ENCODE measurements around the gene SIL1.
"Not testable (repeated sequence)": the region's sequence is repeated elsewhere in the genome, so short reads cannot be mapped to it uniquely, and the experiment has no call there.

The SIL1 gene

DNA sequence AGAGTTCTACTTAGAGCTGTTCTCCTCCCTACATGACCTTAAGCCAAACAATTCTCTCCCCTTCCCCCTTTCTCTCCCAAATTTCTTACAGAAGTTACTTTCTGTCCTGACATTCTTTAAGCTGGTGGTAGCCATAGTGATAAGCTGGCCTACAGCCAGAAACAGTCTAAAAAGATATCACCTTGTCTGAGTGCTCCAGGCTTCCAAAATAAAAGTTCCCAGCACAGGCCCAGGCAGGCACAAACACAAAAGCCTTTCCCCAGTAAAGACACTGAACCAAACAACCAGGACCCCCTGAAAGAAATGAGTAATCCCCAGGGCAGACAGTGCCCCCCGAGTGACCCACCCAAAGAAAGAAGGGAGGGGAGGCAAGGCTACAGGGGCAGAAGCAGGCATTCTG is 19.2 kb downstream of the SIL1 start:
- H3K27ac ChIP-seq, result no peak overlapping the region
- TF ChIP-seq, protein P1, sequence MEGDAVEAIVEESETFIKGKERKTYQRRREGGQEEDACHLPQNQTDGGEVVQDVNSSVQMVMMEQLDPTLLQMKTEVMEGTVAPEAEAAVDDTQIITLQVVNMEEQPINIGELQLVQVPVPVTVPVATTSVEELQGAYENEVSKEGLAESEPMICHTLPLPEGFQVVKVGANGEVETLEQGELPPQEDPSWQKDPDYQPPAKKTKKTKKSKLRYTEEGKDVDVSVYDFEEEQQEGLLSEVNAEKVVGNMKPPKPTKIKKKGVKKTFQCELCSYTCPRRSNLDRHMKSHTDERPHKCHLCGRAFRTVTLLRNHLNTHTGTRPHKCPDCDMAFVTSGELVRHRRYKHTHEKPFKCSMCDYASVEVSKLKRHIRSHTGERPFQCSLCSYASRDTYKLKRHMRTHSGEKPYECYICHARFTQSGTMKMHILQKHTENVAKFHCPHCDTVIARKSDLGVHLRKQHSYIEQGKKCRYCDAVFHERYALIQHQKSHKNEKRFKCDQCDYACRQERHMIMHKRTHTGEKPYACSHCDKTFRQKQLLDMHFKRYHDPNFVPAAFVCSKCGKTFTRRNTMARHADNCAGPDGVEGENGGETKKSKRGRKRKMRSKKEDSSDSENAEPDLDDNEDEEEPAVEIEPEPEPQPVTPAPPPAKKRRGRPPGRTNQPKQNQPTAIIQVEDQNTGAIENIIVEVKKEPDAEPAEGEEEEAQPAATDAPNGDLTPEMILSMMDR (IDR thresholded peaks at IDR 0.05), result no peak
- no peaks in the 10 kb centered on the region for H3K36me3 ChIP-seq
- H3K9me3 ChIP-seq, result no peaks in the 10 kb centered on the region
- no peak overlapping the region for H3K4me3 ChIP-seq (ENCODE audit: low read depth in 1 of 2, low read length in 1 of 2)
- H3K4me1 ChIP-seq (ENCODE audit: control insufficient read depth in 1 of 2, insufficient read depth in 1 of 2, low read depth in 1 of 2, low read length in 1 of 2), result peaks cover 14% of the 10 kb centered on the region in 2 experiments
- H3K27me3 ChIP-seq, result no peaks in the 10 kb centered on the region

DNA sequence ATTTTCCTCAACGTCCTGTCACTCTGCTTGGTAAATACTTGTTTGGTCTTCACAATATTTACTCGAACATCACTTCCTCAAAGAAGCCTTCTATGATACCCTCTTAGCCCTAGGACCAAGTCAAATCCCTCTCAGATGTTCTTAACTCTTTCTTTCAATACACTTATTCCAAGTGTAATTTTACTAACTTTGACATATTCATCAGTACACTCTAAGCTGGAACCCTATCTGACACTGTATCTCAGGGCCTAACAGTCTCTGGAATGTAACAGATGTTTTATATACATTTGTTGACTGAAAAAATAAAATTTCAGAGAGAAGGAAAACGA is 19.6 kb downstream of the SIL1 start:
- Histone ChIP-seq H3K4me1 (ENCODE audit: control insufficient read depth in 1 of 2, insufficient read depth in 1 of 2, low read depth in 1 of 2, low read length in 1 of 2) (peaks cover 14% of the 10 kb centered on the region in 2 experiments), H3K27ac (peak overlapping the region; percentile 25), H3K27me3 (no peaks in the 10 kb centered on the region), H3K36me3 (no peaks in the 10 kb centered on the region), H3K9me3 (no peaks in the 10 kb centered on the region), H3K4me3 (ENCODE audit: low read depth in 1 of 2, low read length in 1 of 2) (no peak overlapping the region)
- TF ChIP-seq, protein P1 (IDR thresholded peaks at IDR 0.05), result no peak

GRCh38 chr5:139177809-139178588 is 20.2 kb downstream of the SIL1 start:
- TF ChIP-seq, protein P1 (IDR thresholded peaks at IDR 0.05), result no peak
- Histone ChIP-seq H3K4me1 (ENCODE audit: control insufficient read depth in 1 of 2, insufficient read depth in 1 of 2, low read depth in 1 of 2, low read length in 1 of 2) (peaks cover 14% of the 10 kb centered on the region in 2 experiments), H3K27ac (peak overlapping the region; percentile 25), H3K27me3 (no peaks in the 10 kb centered on the region), H3K9me3 (no peaks in the 10 kb centered on the region), H3K4me3 (ENCODE audit: low read depth in 1 of 2, low read length in 1 of 2) (no peak overlapping the region), H3K36me3 (no peaks in the 10 kb centered on the region)

- H3K4me1 ChIP-seq (ENCODE audit: control insufficient read depth in 1 of 2, insufficient read depth in 1 of 2, low read depth in 1 of 2, low read length in 1 of 2); H3K9me3 ChIP-seq; H3K4me3 ChIP-seq (ENCODE audit: low read depth in 1 of 2, low read length in 1 of 2): not testable (repeated sequence)
These were observed 20.9 kb downstream of the SIL1 start for GRCh38 chr5:139177281-139177680.

GRCh38 chr5:139174382-139174781 is 23.8 kb downstream of the SIL1 start:
- H3K4me3 ChIP-seq (ENCODE audit: low read depth in 1 of 2, low read length in 1 of 2); H3K9me3 ChIP-seq; H3K4me1 ChIP-seq (ENCODE audit: control insufficient read depth in 1 of 2, insufficient read depth in 1 of 2, low read depth in 1 of 2, low read length in 1 of 2); H3K36me3 ChIP-seq; H3K27ac ChIP-seq; H3K27me3 ChIP-seq: not testable (repeated sequence)

More at GRCh38 chr5:139177281-139177680, 20.9 kb downstream of the SIL1 start:
- H3K27me3 ChIP-seq, H3K36me3 ChIP-seq, H3K27ac ChIP-seq: not testable (repeated sequence)

DNA sequence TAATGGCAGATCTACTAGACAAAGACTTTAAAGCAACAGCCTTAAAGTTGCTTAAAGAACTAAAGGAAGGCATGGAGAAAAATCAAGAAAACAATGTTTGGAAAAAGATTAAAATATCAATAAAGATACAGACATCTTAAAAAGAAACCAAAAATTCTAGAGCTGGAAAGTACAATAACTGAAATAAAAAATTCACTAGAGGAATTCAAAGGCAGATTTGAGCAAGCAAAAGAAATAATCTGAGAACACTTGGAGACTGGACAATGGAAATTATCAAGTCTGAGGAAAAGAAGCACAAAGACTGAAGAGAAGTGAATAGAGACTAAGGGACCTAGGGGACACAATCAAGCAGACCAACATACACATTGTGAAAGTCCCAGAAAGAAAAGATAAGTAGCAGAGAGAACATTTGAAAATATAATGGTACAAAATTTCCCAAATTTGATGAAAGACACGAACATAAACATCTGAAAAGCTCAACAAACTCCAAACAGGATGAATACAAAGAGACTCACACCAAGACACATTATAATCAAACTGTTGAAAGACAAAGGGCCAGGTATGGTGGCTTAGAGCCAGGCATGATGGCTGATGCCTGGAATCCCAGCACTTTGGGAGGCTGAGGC is 26.3 kb downstream of the SIL1 start:
- Histone ChIP-seq H3K27ac (no peak overlapping the region), H3K9me3 (no peaks in the 10 kb centered on the region), H3K4me3 (ENCODE audit: low read depth in 1 of 2, low read length in 1 of 2) (no peak overlapping the region), H3K27me3 (no peaks in the 10 kb centered on the region), H3K36me3 (no peaks in the 10 kb centered on the region), H3K4me1 (ENCODE audit: control insufficient read depth in 1 of 2, insufficient read depth in 1 of 2, low read depth in 1 of 2, low read length in 1 of 2) (no peaks in the 10 kb centered on the region)
- TF ChIP-seq, protein P1 (IDR thresholded peaks at IDR 0.05), result no peak

Data from neutrophil (primary cell).